Nephron (organoid): Measurements from ENCODE around the gene LIX1L.
A peak's percentile ranks its signal among the peaks of the same experiment; 100 is the strongest.

Source experiments
- H3K27ac Mint-ChIP-seq, 3 experiments: 2 replicates each; pipeline ENCODE4 v1.8.0; 2020; ENCODE audit warnings: mixed read lengths in 3 of 3, mild to moderate bottlenecking in 2 of 3, moderate library complexity in 1 of 3
- H3K27me3 Mint-ChIP-seq: 2 replicates; pipeline ENCODE4 v1.8.0; 2021; ENCODE audit warnings: low read depth, mild to moderate bottlenecking, moderate library complexity, mixed read lengths
- H3K36me3 Mint-ChIP-seq: 2 replicates; pipeline ENCODE4 v1.8.0; 2020; ENCODE audit warnings: low read depth, mixed read lengths
- H3K4me1 Mint-ChIP-seq: 2 replicates; pipeline ENCODE4 v1.8.0; 2020; ENCODE audit warnings: mixed read lengths
- H3K4me3 Mint-ChIP-seq, 3 experiments: 2 replicates each; pipeline ENCODE4 v1.8.0; 2020; ENCODE audit warnings: mild to moderate bottlenecking in 3 of 3, mixed read lengths in 3 of 3, moderate library complexity in 2 of 3
- H3K9me3 Mint-ChIP-seq: 2 replicates; pipeline ENCODE4 v1.8.0; 2020; ENCODE audit warnings: mixed read lengths
- TF ChIP-seq, protein P1 (sequence below), 3 experiments: fragments of 200-600 bp; sonication (generic); IDR thresholded peaks; one replicate each; pipeline ENCODE4 v1.5.0; 2021; ENCODE audit warnings: antibody characterized with exemption in 3 of 3; ENCODE audit not compliant: unreplicated experiment in 3 of 3

The LIX1L gene

DNA sequence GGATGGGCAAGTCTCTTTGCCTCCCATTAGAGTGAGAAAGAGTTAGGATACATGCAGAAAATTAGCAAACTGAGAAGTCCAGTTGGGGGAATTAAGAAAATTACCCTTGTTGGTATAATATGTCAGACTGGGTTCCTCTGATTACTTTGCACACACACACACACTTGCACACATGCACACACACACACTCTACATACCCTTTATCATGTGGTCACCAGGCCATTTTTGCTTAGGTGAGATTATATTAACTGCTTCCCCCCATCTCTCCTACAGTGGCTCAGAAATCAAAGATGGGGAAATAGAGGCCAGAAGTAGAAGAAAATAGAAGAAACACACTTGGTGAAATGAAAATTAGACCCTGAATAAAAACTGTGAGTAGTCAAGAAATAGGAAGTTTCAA lies 917 bp upstream of the LIX1L start:
- TF ChIP-seq, protein P1, sequence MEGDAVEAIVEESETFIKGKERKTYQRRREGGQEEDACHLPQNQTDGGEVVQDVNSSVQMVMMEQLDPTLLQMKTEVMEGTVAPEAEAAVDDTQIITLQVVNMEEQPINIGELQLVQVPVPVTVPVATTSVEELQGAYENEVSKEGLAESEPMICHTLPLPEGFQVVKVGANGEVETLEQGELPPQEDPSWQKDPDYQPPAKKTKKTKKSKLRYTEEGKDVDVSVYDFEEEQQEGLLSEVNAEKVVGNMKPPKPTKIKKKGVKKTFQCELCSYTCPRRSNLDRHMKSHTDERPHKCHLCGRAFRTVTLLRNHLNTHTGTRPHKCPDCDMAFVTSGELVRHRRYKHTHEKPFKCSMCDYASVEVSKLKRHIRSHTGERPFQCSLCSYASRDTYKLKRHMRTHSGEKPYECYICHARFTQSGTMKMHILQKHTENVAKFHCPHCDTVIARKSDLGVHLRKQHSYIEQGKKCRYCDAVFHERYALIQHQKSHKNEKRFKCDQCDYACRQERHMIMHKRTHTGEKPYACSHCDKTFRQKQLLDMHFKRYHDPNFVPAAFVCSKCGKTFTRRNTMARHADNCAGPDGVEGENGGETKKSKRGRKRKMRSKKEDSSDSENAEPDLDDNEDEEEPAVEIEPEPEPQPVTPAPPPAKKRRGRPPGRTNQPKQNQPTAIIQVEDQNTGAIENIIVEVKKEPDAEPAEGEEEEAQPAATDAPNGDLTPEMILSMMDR (IDR thresholded peaks at IDR 0.05; ENCODE audit: unreplicated experiment in 3 of 3), result no peak
- Mint-ChIP-seq H3K9me3 (no peaks in the 10 kb centered on the region), H3K4me3 (peak overlapping the region; percentile 97 to 98 (median 98)), H3K4me1 (peaks cover 51% of the 10 kb centered on the region), H3K36me3 (no peaks in the 10 kb centered on the region), H3K27ac (peak overlapping the region in 2 of 3 experiments; percentile 61 to 89), H3K27me3 (peaks cover 26% of the 10 kb centered on the region)

DNA sequence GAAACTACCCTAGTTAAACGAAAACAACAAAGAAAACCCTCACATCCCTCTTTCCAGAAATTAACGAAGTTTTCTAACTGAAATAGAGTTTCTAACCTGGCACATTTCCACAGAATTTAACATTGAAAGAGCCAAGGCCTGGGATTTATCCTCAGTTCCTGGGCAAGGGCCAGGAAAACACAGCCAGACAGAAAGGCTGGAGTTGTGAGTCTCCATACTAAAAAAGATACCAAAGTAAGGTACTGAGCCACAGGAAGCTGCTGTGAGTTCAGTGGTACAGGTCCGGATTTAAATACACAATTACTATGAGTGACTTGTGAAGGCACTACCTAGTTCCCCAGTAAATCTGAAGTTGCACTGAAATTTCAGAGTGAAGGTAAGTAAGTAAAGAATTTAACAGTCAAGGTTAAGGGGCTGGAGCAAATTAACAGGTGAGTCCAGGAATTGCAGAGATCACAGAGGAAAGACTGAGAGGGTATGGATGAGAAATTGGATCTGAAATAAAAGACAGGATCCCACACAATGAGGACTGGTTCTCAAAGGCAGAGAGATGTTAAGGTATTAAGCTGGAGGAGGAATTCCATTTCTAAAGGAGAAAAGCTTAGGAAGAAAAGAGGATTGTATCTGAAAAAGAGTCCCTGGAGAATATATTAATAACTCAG lies 905 bp downstream of the LIX1L start:
- Mint-ChIP-seq H3K4me1 (peaks cover 39% of the 10 kb centered on the region), H3K9me3 (no peaks in the 10 kb centered on the region), H3K27me3 (peaks cover 19% of the 10 kb centered on the region), H3K36me3 (no peaks in the 10 kb centered on the region), H3K4me3 (peak overlapping the region; percentile 86 to 96 (median 90)), H3K27ac (peak overlapping the region; percentile 90 to 98 (median 96))
- TF ChIP-seq, protein P1 (IDR thresholded peaks at IDR 0.05; ENCODE audit: unreplicated experiment in 3 of 3), result no peak

DNA sequence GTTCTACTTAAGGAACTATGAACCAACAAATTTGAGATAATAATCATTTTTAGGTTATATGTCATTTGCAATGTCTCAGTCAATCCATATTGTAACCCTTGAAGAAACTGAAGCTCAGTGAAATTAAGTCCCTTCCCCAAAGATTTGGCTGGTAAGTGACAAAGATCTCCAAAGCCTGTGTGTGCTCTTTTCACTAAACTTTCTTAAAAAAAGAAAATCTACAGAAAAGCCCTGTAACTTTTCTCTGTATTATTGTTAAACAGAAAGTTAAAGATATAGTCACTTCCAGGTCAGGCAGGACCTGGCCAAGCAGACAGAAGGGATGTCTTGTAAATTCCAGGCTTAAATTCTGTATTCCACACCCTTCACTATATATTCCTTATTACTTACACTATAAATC lies 1.5 kb downstream of the LIX1L start:
- peaks cover 4% of the 10 kb centered on the region for H3K36me3 Mint-ChIP-seq
- H3K4me1 Mint-ChIP-seq, result peaks cover 34% of the 10 kb centered on the region
- peak overlapping the region; percentile 86 to 96 (median 90) for H3K4me3 Mint-ChIP-seq
- peaks cover 14% of the 10 kb centered on the region for H3K27me3 Mint-ChIP-seq
- H3K9me3 Mint-ChIP-seq, result no peaks in the 10 kb centered on the region
- TF ChIP-seq, protein P1 (IDR thresholded peaks at IDR 0.05; ENCODE audit: unreplicated experiment in 3 of 3), result no peak
- peak overlapping the region; percentile 90 to 98 (median 96) for H3K27ac Mint-ChIP-seq

DNA sequence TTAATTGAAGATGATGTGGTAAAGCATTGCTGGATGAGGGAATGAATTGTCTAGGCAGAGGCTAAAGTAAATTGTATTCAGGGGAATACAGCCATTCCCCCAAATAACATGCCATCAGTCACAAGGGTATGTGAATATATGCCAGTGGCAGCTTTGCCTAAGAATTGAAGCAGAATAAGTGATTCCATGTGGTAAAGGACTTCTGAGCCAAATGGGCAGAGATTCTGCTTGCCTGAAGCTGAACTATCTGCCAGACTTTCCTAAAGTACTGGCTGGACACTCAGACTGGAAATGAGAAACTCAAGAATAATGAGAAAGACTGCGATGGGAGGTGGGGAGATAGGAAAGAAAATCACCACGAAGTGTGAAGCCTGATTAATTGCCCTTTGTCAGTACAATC lies 2.4 kb downstream of the LIX1L start:
- Mint-ChIP-seq H3K9me3 (no peaks in the 10 kb centered on the region), H3K4me3 (peak overlapping the region; percentile 86 to 96 (median 90)), H3K4me1 (peaks cover 34% of the 10 kb centered on the region), H3K27ac (peak overlapping the region; percentile 73 to 90 (median 84)), H3K27me3 (peaks cover 11% of the 10 kb centered on the region), H3K36me3 (peaks cover 7% of the 10 kb centered on the region)
- TF ChIP-seq, protein P1 (IDR thresholded peaks at IDR 0.05; ENCODE audit: unreplicated experiment in 3 of 3), result no peak

DNA sequence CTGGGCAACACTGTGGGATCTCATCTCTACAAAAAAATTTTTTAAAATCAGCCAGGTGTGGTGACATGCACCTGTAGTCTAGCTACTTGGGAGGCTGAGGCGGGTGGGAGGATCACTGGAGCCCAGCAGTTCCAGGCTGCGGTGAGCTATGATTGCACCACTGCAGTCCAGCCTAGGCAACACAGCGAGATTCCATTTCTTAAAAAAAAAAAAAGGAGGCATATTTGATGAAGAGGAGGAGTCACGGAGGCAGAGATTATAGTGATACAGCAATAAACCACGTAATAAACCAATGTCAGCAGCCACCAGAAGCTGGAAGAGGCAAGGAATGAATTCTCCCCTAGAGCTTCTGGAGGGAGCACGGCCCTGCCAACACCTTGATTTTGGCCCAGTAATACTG lies 4.0 kb downstream of the LIX1L start:
- H3K4me1 Mint-ChIP-seq, result peaks cover 34% of the 10 kb centered on the region
- peak overlapping the region in 1 of 3 experiments; percentile 90 for H3K4me3 Mint-ChIP-seq
- no peak overlapping the region for H3K27ac Mint-ChIP-seq
- H3K27me3 Mint-ChIP-seq, result peaks cover 5% of the 10 kb centered on the region
- H3K36me3 Mint-ChIP-seq, result peaks cover 16% of the 10 kb centered on the region
- TF ChIP-seq, protein P1 (IDR thresholded peaks at IDR 0.05; ENCODE audit: unreplicated experiment in 3 of 3), result no peak
- no peaks in the 10 kb centered on the region for H3K9me3 Mint-ChIP-seq

DNA sequence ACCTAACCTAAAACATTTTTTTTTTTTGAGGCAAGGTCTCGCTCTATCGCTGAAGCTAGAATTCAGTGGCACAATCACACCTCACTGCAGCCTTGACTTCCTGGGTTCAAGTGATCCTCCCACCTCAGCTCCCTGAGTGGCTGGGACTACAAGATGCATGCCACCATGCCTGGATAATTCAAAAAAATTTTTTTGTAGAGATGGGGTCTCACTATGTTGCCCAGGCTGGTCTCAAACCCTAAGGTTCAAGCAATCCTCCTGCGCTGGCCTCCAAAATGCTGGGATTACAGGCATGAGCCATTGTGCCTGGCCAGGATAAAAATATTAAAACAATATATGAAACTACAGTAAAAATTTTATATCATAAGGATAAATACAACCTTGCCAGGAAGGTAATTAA lies 4.9 kb downstream of the LIX1L start:
- TF ChIP-seq, protein P1 (IDR thresholded peaks at IDR 0.05; ENCODE audit: unreplicated experiment in 3 of 3), result no peak
- peaks cover 27% of the 10 kb centered on the region for H3K4me1 Mint-ChIP-seq
- H3K9me3 Mint-ChIP-seq, result no peaks in the 10 kb centered on the region
- no peak overlapping the region for H3K27ac Mint-ChIP-seq
- H3K27me3 Mint-ChIP-seq, result peaks cover under 1% of the 10 kb centered on the region
- H3K36me3 Mint-ChIP-seq, result peaks cover 16% of the 10 kb centered on the region
- no peak overlapping the region for H3K4me3 Mint-ChIP-seq
